AG04450 (cell line): Measurements from ENCODE around the gene ERO1A. TPM values are rescaled to one million over a fixed set of nuclear protein-coding genes. Genes with fewer than 3 reads are reported as not detected.

ENCODE experiments used
- CTCF ChIA-PET: fragments of 300-600, 350-600 bp; formaldehyde crosslinking; extraction: SDS; loops from one replicate; lab custom pipeline; 2022; ENCODE audit warnings: antibody characterized with exemption, inconsistent platforms; lab: Charles Lee
- POLR2A ChIA-PET: fragments of 350-600 bp; formaldehyde crosslinking; extraction: SDS; loops from one replicate; lab custom pipeline; 2021; ENCODE audit warnings: antibody characterized with exemption, inconsistent platforms; lab: Yijun Ruan, JAX
- DNase-seq: peaks from one replicate; pipeline ENCODE4 v3.0.0-alpha.2; 2011; ENCODE audit warnings: low read depth, low spot score
- H3K27ac ChIP-seq: one replicate; pipeline ENCODE4 v1.5.1; 2012; ENCODE audit warnings: low read depth, low read length, control low read depth
- H3K27me3 ChIP-seq: one replicate; pipeline ENCODE4 v1.6.0; 2012; ENCODE audit warnings: low read length; ENCODE audit not compliant: control insufficient read depth, insufficient read depth
- H3K4me3 ChIP-seq: 2 replicates; pipeline ENCODE4 v1.5.1; 2011; ENCODE audit warnings: mild to moderate bottlenecking, low read depth, low read length, control low read depth
- H3K9me3 ChIP-seq: 2 replicates; pipeline ENCODE4 v1.5.1; 2012; ENCODE audit warnings: low read length; ENCODE audit not compliant: control insufficient read depth, insufficient read depth
- polyA plus RNA-seq: library from polyadenylated mRNA; depleted of rRNA; stranded (reverse); fragments of >200 nt; gene quantifications from 2 replicates; pipeline ENCODE4 v1.2.3, GENCODE V29; 2011
- TF ChIP-seq, protein P1 (sequence below): IDR thresholded peaks from 2 replicates; pipeline ENCODE4 v1.5.1; 2011; ENCODE audit warnings: low read depth, low read length, control low read depth, inconsistent platforms

The ERO1A gene
- polyA plus RNA-seq, 1 experiment = 43.6 TPM

DNA sequence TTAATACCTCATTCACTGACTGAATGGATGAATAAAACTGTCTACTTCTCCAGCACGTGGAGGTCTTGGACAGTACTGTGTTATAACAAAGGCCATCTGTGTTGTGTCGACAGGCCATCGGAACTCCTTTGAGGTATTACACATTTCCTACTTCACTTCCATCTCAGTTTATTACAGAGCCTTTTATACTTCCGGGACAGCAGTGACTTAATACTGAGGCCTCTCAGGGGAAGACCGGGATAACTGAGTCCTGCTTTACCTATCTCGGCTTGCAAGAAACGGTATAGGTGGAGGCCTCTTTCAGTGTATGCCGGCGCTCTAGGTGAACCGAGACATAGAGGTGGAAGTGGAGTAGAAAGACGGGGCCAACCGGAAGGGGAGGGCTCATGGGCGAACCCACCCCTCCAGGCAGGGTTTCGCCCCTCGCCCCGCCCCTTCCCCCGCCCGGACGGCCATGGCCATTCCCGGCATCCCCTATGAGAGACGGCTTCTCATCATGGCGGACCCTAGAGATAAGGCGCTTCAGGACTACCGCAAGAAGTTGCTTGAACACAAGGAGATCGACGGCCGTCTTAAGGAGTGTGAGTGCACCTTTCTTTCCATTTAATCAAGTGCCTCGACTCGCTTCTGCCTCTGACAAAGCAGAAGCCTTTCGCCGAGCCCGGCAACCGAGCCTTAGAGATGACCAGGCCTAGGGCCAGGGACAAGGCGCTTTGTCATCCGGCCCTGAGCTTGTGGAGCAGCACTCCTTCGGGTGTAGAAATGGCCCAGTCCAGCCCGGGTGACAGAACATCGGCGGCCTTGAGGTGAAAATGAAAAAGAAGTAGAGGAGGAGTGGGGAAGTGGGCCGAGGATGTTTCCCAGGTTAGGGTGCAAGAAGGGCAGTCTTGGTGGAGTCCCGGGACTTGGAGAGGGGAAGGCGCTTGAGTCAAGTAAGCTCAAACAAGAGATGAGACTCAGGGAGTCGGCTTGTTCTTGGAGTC lies 11.7 kb upstream of the ERO1A start, which contains the start of gene PSMC6:
Gene PSMC6, plus strand, starts transcription at position 477 of the 983 bp plus-strand sequence. Its CDS starts 20 bp downstream, at position 497.
- Histone ChIP-seq H3K27me3 (no peaks in the 10 kb centered on the region), H3K27ac (peak within 1 kb of the TSS; percentile 73), H3K4me3 (peak within 1 kb of the TSS; percentile 90), H3K9me3 (no peaks in the 10 kb centered on the region; the same call in 1 of the 2 replicates)
- TF ChIP-seq, protein P1, sequence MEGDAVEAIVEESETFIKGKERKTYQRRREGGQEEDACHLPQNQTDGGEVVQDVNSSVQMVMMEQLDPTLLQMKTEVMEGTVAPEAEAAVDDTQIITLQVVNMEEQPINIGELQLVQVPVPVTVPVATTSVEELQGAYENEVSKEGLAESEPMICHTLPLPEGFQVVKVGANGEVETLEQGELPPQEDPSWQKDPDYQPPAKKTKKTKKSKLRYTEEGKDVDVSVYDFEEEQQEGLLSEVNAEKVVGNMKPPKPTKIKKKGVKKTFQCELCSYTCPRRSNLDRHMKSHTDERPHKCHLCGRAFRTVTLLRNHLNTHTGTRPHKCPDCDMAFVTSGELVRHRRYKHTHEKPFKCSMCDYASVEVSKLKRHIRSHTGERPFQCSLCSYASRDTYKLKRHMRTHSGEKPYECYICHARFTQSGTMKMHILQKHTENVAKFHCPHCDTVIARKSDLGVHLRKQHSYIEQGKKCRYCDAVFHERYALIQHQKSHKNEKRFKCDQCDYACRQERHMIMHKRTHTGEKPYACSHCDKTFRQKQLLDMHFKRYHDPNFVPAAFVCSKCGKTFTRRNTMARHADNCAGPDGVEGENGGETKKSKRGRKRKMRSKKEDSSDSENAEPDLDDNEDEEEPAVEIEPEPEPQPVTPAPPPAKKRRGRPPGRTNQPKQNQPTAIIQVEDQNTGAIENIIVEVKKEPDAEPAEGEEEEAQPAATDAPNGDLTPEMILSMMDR = no peak
- ChIA-PET POLR2A (interaction anchor here (0.6 to 0.7 kb wide), 2 partner anchors 23 to 1635 kb away, joined by 3 to 6 read pairs; partner anchors contain the start of gene STYX), CTCF (no interaction called here)
- DNase-seq = peak; percentile 42

DNA sequence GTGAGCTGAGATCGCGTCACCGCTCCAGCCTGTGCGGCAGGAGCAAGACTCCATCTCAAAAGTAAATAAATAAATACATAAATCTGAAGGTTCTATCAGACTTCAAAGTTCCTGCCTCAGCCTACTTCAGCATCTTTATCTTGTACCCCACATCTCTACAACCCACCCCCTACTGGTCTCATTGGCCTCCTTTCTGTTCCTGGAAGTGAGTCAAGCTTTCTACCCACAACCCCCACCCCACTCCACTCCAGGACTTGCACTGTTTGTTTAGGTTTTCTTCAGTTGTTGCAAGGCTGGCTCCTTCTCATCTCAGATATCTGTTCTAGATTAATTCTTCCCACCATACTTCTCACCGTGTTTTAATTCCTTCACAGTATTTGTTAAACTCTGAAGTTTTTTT lies 10.9 kb upstream of the ERO1A start:
- ChIA-PET POLR2A (interaction anchor here (1.2 kb wide), 1 partner anchor 11 kb away, joined by 9 read pairs; the partner anchor contains the start of gene ERO1A), CTCF (no interaction called here)
- Histone ChIP-seq H3K27me3 (no peaks in the 10 kb centered on the region), H3K27ac (no peak overlapping the region), H3K4me3 (peak overlapping the region; percentile 90; the same call in 1 of the 2 replicates), H3K9me3 (no peaks in the 10 kb centered on the region; the same call in 1 of the 2 replicates)
- DNase-seq = no peak
- TF ChIP-seq, protein P1 = no peak

DNA sequence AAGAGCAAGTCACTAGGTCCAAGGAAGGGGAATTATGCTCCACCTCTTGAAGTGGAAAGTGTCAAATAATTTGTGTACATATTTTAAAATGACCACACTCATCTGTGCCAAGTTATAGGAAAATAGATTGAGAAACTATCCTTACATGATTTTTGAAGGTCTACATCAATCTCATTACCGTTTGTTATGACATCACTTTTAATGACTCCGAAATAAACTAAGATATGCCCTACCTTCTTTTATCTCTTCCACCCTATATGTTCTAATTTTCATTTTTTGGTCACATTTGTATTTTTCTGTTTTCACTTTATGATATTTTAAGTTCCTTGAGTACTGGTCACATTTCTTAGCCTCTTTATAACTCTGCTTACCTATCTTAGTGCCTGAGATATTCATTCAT lies 8.3 kb upstream of the ERO1A start:
- Histone ChIP-seq H3K27me3 (no peaks in the 10 kb centered on the region), H3K27ac (no peak overlapping the region), H3K9me3 (no peaks in the 10 kb centered on the region; the same call in 1 of the 2 replicates), H3K4me3 (no peak overlapping the region)
- no peak for DNase-seq
- TF ChIP-seq, protein P1 = no peak
- POLR2A ChIA-PET = interaction anchor here (0.6 kb wide), 1 partner anchor 1406 kb away, joined by 6 read pairs; no protein-coding TSS in a partner anchor
- CTCF ChIA-PET = no interaction called here

DNA sequence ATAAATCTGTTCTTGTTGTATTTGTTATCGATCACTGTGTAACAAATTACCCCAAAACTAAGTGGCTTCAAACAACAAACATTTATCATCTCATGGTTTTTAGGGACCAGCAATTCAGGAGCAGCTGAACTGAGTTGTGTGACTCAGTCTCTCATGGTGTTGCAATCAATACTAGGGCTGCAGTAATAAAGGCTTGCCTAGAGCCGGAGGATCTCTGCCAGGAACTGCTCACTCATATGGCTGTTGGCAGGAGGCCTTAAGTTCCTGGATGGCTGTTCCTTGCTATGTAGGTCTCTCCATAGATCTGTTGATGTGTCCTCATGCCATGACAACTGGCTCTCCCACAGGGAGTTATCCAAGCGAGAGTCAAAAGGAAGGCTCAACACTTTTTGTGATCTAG lies 7.9 kb upstream of the ERO1A start:
- CTCF ChIA-PET = interaction anchor here (0.7 kb wide), 1 partner anchor 138 kb away, joined by 5 read pairs; no protein-coding TSS in a partner anchor
- no peak overlapping the region for H3K27ac ChIP-seq

More for the DNA sequence above, 7.9 kb upstream of the ERO1A start:
- POLR2A ChIA-PET = interaction anchor here (0.6 kb wide), 1 partner anchor 1406 kb away, joined by 6 read pairs; no protein-coding TSS in a partner anchor
- no peaks in the 10 kb centered on the region; the same call in 1 of the 2 replicates for H3K9me3 ChIP-seq
- TF ChIP-seq, protein P1 = no peak
- no peak overlapping the region for H3K4me3 ChIP-seq
- H3K27me3 ChIP-seq = no peaks in the 10 kb centered on the region
- peak; percentile 81 for DNase-seq
